ENCODE measurements around the gene DPM2. TPM values are rescaled to one million over a fixed set of nuclear protein-coding genes. Genes with fewer than 3 reads are reported as not detected.

DPM2 gene
- total RNA-seq, 1 donor from 2014 or later = 34.0 TPM

- TF ChIP-seq CTCF (IDR thresholded peaks at IDR 0.05; ENCODE audit: unreplicated experiment) = no peak
- DNase-seq (ENCODE audit: low spot score, unreplicated experiment) = no peak
- no peaks in the 10 kb centered on the region for H3K9me3 Mint-ChIP-seq (ENCODE audit: low read depth)
- no peaks in the 10 kb centered on the region for H3K27me3 Mint-ChIP-seq
- no peak overlapping the region for H3K27ac Mint-ChIP-seq
- H3K36me3 Mint-ChIP-seq (ENCODE audit: insufficient read depth) = peaks cover 1% of the 10 kb centered on the region
- no peak overlapping the region for H3K4me3 Mint-ChIP-seq (ENCODE audit: low read depth)
- peaks cover 4% of the 10 kb centered on the region for H3K4me1 Mint-ChIP-seq (ENCODE audit: low read depth)
Observed at GRCh38 chr9:127910613-127911205, 26.9 kb downstream of the DPM2 start.

DNA sequence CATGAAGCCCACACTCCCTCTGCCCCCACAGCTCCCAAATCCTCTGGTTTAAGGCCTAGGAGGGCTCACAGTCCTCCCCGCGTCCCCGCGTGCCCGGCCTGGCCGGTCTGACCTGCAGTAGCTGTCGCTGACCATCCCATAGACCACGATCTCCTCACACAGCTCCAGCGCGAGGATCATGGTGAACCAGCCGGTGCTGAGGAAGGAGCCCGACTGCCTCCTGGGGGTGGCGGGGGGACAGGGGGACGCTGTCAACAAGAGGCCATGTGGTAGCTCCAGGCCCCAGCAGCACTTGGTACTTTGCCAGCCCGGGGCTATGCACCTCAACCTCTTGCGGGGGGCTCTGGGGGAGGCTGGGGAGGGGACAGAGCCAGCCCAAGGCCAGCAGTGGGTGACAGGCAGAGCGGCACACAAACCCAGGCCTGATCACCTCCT is 27.8 kb downstream of the DPM2 start:
- TF ChIP-seq CTCF (IDR thresholded peaks at IDR 0.05; ENCODE audit: unreplicated experiment) = no peak
- Mint-ChIP-seq H3K36me3 (ENCODE audit: insufficient read depth) (peaks cover 1% of the 10 kb centered on the region), H3K9me3 (ENCODE audit: low read depth) (no peaks in the 10 kb centered on the region)

DNA sequence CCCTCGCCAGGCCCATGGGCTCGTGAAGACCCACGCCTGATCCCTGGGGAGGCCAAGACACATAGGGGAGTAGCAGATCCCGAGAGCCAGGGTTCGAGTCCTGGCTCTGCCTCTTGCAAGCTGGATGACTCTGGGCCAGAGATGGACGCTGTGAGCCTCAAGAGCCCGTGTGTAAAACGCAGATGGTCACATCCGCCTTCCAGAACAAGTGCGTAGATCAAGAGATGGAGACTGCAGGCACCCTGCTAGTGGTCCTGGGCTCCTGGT is 29.1 kb downstream of the DPM2 start:
- no peak overlapping the region for H3K27ac Mint-ChIP-seq
- DNase-seq (ENCODE audit: low spot score, unreplicated experiment) = no peak
- peaks cover 10% of the 10 kb centered on the region for H3K4me1 Mint-ChIP-seq (ENCODE audit: low read depth)
- no peaks in the 10 kb centered on the region for H3K27me3 Mint-ChIP-seq
- no peak overlapping the region for H3K4me3 Mint-ChIP-seq (ENCODE audit: low read depth)
- H3K36me3 Mint-ChIP-seq (ENCODE audit: insufficient read depth) = peaks cover 1% of the 10 kb centered on the region
- H3K9me3 Mint-ChIP-seq (ENCODE audit: low read depth) = no peaks in the 10 kb centered on the region
- TF ChIP-seq CTCF (IDR thresholded peaks at IDR 0.05; ENCODE audit: unreplicated experiment) = no peak

More for the DNA sequence above, 27.8 kb downstream of the DPM2 start:
- no peak overlapping the region for H3K27ac Mint-ChIP-seq
- H3K4me3 Mint-ChIP-seq (ENCODE audit: low read depth) = no peak overlapping the region
- H3K27me3 Mint-ChIP-seq = no peaks in the 10 kb centered on the region
- peaks cover 4% of the 10 kb centered on the region for H3K4me1 Mint-ChIP-seq (ENCODE audit: low read depth)
- no peak for DNase-seq (ENCODE audit: low spot score, unreplicated experiment)

DNA sequence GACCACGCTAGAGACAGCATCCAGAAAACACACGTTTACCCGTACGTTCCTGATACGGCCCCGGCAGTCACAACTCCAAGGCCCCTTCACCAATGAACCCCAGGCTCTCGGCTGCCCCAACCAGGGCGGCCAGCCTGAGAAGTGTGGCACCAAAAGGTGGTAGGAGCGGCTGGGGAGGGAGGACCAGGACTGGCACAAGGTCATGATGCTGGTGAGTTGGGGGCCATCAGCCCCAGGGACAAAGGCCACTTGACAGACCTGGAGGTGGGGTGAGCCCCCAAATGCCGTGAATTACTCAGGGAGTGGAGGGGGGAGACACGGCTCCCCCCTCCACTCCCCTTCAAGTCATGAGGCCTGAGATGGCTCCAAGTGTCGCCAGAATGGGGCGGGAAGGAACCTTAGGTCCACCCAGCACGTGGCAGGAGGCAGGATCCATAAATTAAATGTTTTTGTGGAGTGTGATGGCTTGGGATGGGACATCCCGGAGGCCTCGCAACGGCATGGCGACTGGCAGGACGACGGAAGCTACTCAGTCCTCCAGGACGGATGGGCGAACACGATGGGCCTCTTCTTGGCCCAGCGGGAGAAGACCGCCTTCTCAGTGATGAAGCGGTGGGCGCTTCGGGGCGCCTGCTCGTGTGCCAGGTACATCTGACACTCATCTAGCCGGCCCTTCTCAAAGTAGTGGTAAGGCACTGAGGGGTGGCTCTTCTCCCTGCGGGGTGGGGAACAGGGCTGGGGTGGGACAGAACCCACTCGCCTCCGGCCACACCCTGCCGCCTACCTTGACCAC is 29.6 kb downstream of the DPM2 start:
- Mint-ChIP-seq H3K27me3 (no peaks in the 10 kb centered on the region), H3K4me1 (ENCODE audit: low read depth) (peaks cover 10% of the 10 kb centered on the region), H3K4me3 (ENCODE audit: low read depth) (no peak overlapping the region), H3K9me3 (ENCODE audit: low read depth) (no peaks in the 10 kb centered on the region), H3K36me3 (ENCODE audit: insufficient read depth) (peaks cover 1% of the 10 kb centered on the region), H3K27ac (no peak overlapping the region)
- no peak for TF ChIP-seq CTCF (IDR thresholded peaks at IDR 0.05; ENCODE audit: unreplicated experiment)
- no peak for DNase-seq (ENCODE audit: low spot score, unreplicated experiment)

DNA sequence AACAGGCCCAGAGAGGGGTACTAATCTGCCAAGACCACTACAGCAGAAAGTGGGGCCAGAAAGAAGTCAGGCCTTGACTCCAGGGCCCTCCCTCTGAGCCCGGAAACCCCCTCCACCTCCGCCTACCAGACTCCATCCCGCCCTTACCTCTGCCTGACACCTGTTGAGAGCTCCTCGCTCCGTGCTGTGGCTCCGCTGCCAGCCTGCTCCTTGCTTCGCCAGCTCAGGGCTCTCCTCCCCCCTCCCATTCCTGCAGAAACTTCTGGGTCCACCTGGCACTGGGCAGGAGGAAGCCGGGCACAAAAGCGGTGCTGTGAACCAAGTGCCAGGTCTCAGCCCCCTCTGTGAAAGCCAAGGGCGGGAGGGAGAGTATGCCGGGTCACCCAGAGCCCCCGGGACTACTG is 31.9 kb downstream of the DPM2 start:
- Mint-ChIP-seq H3K9me3 (ENCODE audit: low read depth) (no peaks in the 10 kb centered on the region), H3K36me3 (ENCODE audit: insufficient read depth) (no peaks in the 10 kb centered on the region), H3K27ac (no peak overlapping the region), H3K27me3 (no peaks in the 10 kb centered on the region), H3K4me1 (ENCODE audit: low read depth) (peaks cover 7% of the 10 kb centered on the region), H3K4me3 (ENCODE audit: low read depth) (no peak overlapping the region)
- DNase-seq (ENCODE audit: low spot score, unreplicated experiment) = no peak
- no peak for TF ChIP-seq CTCF (IDR thresholded peaks at IDR 0.05; ENCODE audit: unreplicated experiment)

Data from progenitor cell of endocrine pancreas (in vitro differentiated cells).